ENCODE measurements around the gene NDUFA6.
"Not testable (repeated sequence)": the region's sequence is repeated elsewhere in the genome, so short reads cannot be mapped to it uniquely, and the experiment has no call there.

Gene NDUFA6

GRCh38 chr22:42111798-42112197 is 21.2 kb upstream of the NDUFA6 start:
- no peak for DNase-seq

- DNase-seq = no peak
These were observed 18.3 kb upstream of the NDUFA6 start for GRCh38 chr22:42108848-42109247.

- not testable (repeated sequence) for DNase-seq
These were observed 13.8 kb upstream of the NDUFA6 start for GRCh38 chr22:42104332-42104860.

GRCh38 chr22:42101199-42101598 is 10.6 kb upstream of the NDUFA6 start:
- DNase-seq = no peak

- no peak for DNase-seq
These were observed 847 bp upstream of the NDUFA6 start for GRCh38 chr22:42091455-42091782.

GRCh38 chr22:42086051-42086450 is 4.5 kb downstream of the NDUFA6 start:
- DNase-seq = no peak

- DNase-seq = no peak
These were observed 5.7 kb downstream of the NDUFA6 start for GRCh38 chr22:42084874-42085273.

GRCh38 chr22:42083119-42083518 is 7.5 kb downstream of the NDUFA6 start:
- DNase-seq = no peak

GRCh38 chr22:42080287-42080686 is 10.3 kb downstream of the NDUFA6 start:
- no peak for DNase-seq

- DNase-seq = peak; percentile 97 to 98
These were observed 11.0 kb downstream of the NDUFA6 start, which contains the start of gene SMDT1 for GRCh38 chr22:42079319-42080251. Gene SMDT1, plus strand, starts transcription at chr22:42079700. Its CDS starts 69 bp downstream, at chr22:42079769.

GRCh38 chr22:42078469-42079318 is 11.9 kb downstream of the NDUFA6 start:
- no peak for DNase-seq

GRCh38 chr22:42077486-42078125 is 13.0 kb downstream of the NDUFA6 start:
- no peak for DNase-seq

- no peak for DNase-seq
These were observed 13.6 kb downstream of the NDUFA6 start for GRCh38 chr22:42076764-42077485.

- DNase-seq = no peak
These were observed 15.5 kb downstream of the NDUFA6 start for GRCh38 chr22:42074846-42075676.

GRCh38 chr22:42074132-42074811 is 16.3 kb downstream of the NDUFA6 start, which contains the start of gene PHETA2:
Gene PHETA2, plus strand, starts transcription at chr22:42074248. Its CDS starts 3,046 bp downstream, at chr22:42077294.
- peak; percentile 62 to 64 for DNase-seq

- DNase-seq = no peak
These were observed 16.9 kb downstream of the NDUFA6 start for GRCh38 chr22:42073621-42074041.

GRCh38 chr22:42072606-42073330 is 17.8 kb downstream of the NDUFA6 start:
- no peak for DNase-seq

GRCh38 chr22:42071508-42071907 is 19.1 kb downstream of the NDUFA6 start:
- DNase-seq = not testable (repeated sequence)

- peak; percentile 93 to 94 for DNase-seq
These were observed 19.8 kb downstream of the NDUFA6 start, which contains the start of gene NAGA for GRCh38 chr22:42070517-42071422. Gene NAGA, minus strand, starts transcription at chr22:42070812. Its CDS starts 515 bp downstream, at chr22:42070297.
